Thyroid gland (tissue), 4 donors: ENCODE measurements around the gene NKX2-3. TPM values are rescaled to one million over a fixed set of nuclear protein-coding genes. Genes with fewer than 3 reads are reported as not detected.

Experiments
- DNase-seq, 2 donors: peaks; one replicate each; pipeline ENCODE4 v3.0.0-alpha.2; 2019
- H3K27ac ChIP-seq, 3 donors: fragments of 200-600 bp; sonication (generic); 1 replicate in 2 of 3; 2 replicates in 1 of 3; pipeline ENCODE4 v1.5.1; 2016 to 2019; ENCODE audit warnings: mild to moderate bottlenecking in 1 of 3, moderate library complexity in 1 of 3
- H3K27me3 ChIP-seq: fragments of 200-600 bp; sonication (generic); one replicate; pipeline ENCODE4 v1.5.1; 2019
- H3K36me3 ChIP-seq, 2 donors: fragments of 200-600 bp; sonication (generic); one replicate each; pipeline ENCODE4 v1.5.1; 2016 to 2019
- H3K4me1 ChIP-seq, 2 donors: fragments of 200-600 bp; sonication (generic); one replicate each; pipeline ENCODE4 v1.5.1; 2017 to 2019
- H3K4me3 ChIP-seq, 3 donors: fragments of 200-600 bp; sonication (generic); replicated peaks in 1 of 3; 1 replicate in 2 of 3; 2 replicates in 1 of 3; pipeline ENCODE4 v1.5.1; 2016; ENCODE audit warnings: mild to moderate bottlenecking in 1 of 3
- H3K9me3 ChIP-seq: fragments of 200-600 bp; sonication (generic); one replicate; pipeline ENCODE4 v1.5.1; 2017
- CTCF ChIP-seq, 6 experiments: fragments of 200-600 bp in 3 of 6; fragments of 450-650 bp in 3 of 6; sonication (generic) in 3 of 6; IDR thresholded peaks; one replicate each; pipeline ENCODE4 v1.5.1; 2016 to 2019; ENCODE audit warnings: antibody characterized with exemption in 6 of 6, mild to moderate bottlenecking in 2 of 6, inconsistent platforms in 1 of 6, moderate library complexity in 1 of 6
- POLR2A ChIP-seq, 2 donors: fragments of 450-650 bp; IDR thresholded peaks; one replicate each; pipeline ENCODE4 v1.6.1; 2017; ENCODE audit warnings: antibody characterized with exemption in 2 of 2, mild to moderate bottlenecking in 2 of 2, moderate library complexity in 1 of 2
- WGBS, 2 donors: methylation state at CpG; one replicate each; pipeline ENCODE4 v1.1.5; 2017; 5-methylcytosine and 5-hydroxymethylcytosine counted together
- intact Hi-C: fragments of 100-400 bp; cut with DNase I; formaldehyde crosslinking; loops from one replicate; pipeline ENCODE4 v1.15.1; 2023
- total RNA-seq, 4 donors: library from RNA; depleted of rRNA; stranded (reverse); fragments of >200 nt; gene quantifications; one replicate each; pipeline ENCODE4 v1.2.3, GENCODE V29; 2016

The NKX2-3 gene
- total RNA-seq: 1 to 10 TPM in 1 of 4 donors, not detected in 3; 3.3 TPM

- intact Hi-C loops: no loop called here
- 4 to 8% methylated on average over 32 to 42 of the region's 51 CpGs for WGBS, 2 donors
- H3K36me3 ChIP-seq: no peaks in the 10 kb centered on the region
- H3K27ac ChIP-seq: no peak within 1 kb of the TSS
- no peak for TF ChIP-seq POLR2A (IDR thresholded peaks at IDR 0.05)
- H3K4me1 ChIP-seq: peaks cover 18 to 47% of the 10 kb centered on the region in 2 donors
- H3K4me3 ChIP-seq: no peak within 1 kb of the TSS
- peaks cover 85% of the 10 kb centered on the region for H3K27me3 ChIP-seq
- DNase-seq: no peak
- H3K9me3 ChIP-seq: no peaks in the 10 kb centered on the region
These were observed at the start of gene NKX2-3 for GRCh38 chr10:99532687-99533495. TSS of gene NKX2-3 (plus strand) at chr10:99532942. CDS start at chr10:99533132, 190 bp downstream.

DNA sequence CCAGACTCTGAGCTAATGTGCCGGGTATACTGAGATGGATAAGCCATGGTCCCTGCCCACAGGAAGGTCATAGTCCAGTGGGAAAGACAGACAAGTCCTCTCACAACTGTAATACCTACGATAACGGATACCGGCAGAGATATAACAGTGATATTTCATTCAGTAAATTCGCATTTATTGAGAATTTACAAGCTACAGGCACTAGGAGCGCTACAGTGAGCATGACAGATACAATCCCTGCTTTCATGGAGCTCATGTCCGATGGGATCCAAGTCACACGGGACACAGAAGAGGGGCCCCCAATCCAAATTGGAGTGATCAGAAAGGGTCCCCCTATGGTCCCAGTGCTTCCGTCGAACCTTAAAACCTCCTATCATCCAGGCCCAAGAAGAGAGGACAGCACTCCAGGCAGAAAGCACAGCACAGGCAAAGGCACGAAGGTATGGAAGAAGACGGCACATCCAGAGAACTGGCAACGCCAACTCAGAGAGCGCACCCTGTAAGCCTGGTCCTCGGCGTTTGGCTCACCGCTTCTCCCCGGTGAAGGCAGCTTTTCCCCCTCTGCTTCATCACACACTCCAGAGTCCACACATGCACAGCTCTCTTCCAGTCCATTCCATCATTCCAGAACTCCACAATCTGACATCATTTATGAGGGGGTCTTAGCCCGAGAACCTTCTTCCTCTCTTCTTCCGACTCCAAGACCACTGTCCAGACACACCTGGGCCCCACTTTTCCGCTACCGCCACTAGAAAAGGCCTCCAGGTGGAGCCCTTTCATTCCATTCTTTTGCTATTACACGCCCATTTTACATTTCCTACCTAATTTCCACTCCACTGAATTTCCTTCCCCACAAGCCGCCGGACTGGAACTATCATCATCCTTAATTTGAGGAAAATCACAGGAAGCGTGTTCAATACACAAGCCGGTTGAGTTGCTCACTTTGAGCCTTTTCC is 47.8 kb upstream of the NKX2-3 start:
- no peak for DNase-seq
- WGBS, 2 donors: 68 to 73% methylated on average over 27 of the region's 27 CpGs
- Histone ChIP-seq H3K4me3 (no peak overlapping the region), H3K27me3 (no peaks in the 10 kb centered on the region), H3K4me1 (no peaks in the 10 kb centered on the region), H3K9me3 (no peaks in the 10 kb centered on the region), H3K27ac (no peak overlapping the region), H3K36me3 (no peaks in the 10 kb centered on the region)
- no peak for TF ChIP-seq POLR2A (IDR thresholded peaks at IDR 0.05)
- TF ChIP-seq CTCF (IDR thresholded peaks at IDR 0.05): peak in 2 of 6 experiments; percentile 8 to 9
- intact Hi-C loops: no loop called here

DNA sequence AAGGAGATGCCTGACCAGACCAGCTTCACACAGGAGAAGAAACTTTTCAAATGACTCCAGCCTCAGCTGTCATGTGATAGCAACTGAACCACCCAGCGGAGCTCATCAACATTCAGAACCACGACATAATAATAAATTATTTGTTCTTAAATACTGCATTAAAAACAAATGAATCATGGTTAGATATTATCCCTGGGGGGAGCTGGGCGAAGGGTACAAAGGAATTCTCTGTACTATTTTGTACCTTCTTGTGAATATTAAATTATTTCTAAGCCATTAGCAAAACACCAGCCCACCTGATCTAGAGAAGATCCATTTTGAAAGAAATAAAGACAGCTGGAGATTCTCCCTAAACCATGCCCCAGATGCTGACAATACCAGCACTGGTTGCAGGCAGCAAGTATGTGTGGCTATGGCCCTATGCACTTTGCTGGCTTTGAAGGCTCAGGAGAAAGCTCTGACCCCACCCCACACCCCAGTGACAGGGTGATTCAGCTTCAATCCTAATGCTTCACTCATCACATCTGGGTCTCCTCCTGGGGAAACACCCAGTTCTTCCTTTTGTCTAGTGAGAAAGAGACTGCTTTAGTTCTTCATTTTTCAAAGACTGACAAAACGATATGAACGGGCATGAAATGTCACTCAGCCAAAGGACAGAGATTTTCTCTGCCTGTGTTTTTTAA is 45.5 kb upstream of the NKX2-3 start:
- DNase-seq: no peak
- Histone ChIP-seq H3K4me1 (no peaks in the 10 kb centered on the region), H3K36me3 (no peaks in the 10 kb centered on the region), H3K27ac (no peak overlapping the region), H3K4me3 (no peak overlapping the region), H3K27me3 (no peaks in the 10 kb centered on the region), H3K9me3 (no peaks in the 10 kb centered on the region)
- WGBS, 2 donors: 82 to 85% methylated on average over 5 of the region's 5 CpGs
- no peak for TF ChIP-seq POLR2A (IDR thresholded peaks at IDR 0.05)
- no peak for TF ChIP-seq CTCF (IDR thresholded peaks at IDR 0.05)
- intact Hi-C loops: no loop called here

DNA sequence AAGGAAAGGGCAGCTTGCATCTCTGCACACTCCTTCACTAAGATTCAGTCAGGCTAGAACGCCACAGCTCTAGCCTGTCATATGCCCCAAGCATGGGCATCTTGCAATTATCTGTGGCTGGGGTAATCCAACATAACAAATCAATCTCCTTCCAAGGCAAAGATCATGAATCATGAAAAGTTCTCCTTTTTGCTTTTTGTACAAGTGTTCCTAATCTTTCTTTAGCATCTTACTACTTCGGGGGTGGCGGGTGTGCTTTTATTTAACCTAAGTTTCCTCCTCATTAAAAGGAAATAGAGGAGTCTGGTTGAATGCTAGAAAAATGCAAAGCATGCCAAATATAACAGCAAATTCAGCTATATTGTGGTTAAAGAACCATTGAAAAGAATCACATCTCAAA is 43.5 kb upstream of the NKX2-3 start:
- TF ChIP-seq CTCF (IDR thresholded peaks at IDR 0.05): no peak
- TF ChIP-seq POLR2A (IDR thresholded peaks at IDR 0.05): no peak
- H3K27me3 ChIP-seq: no peaks in the 10 kb centered on the region
- 62 to 64% methylated on average over 3 of the region's 3 CpGs for WGBS, 2 donors

GRCh38 chr10:99497343-99498025 is 35.3 kb upstream of the NKX2-3 start:
- Histone ChIP-seq H3K4me3 (no peak overlapping the region), H3K9me3 (no peaks in the 10 kb centered on the region), H3K27ac (no peak overlapping the region), H3K27me3 (no peaks in the 10 kb centered on the region), H3K4me1 (no peaks in the 10 kb centered on the region), H3K36me3 (no peaks in the 10 kb centered on the region)
- TF ChIP-seq POLR2A (IDR thresholded peaks at IDR 0.05) (no peak), CTCF (IDR thresholded peaks at IDR 0.05) (no peak)
- no peak for DNase-seq
- 57 to 73% methylated on average over 6 of the region's 6 CpGs for WGBS, 2 donors
- intact Hi-C loops: no loop called here

More for the DNA sequence above, 43.5 kb upstream of the NKX2-3 start:
- no peaks in the 10 kb centered on the region for H3K36me3 ChIP-seq
- H3K4me1 ChIP-seq: no peaks in the 10 kb centered on the region
- no peak overlapping the region for H3K27ac ChIP-seq
- DNase-seq: no peak
- no peak overlapping the region for H3K4me3 ChIP-seq
- no peaks in the 10 kb centered on the region for H3K9me3 ChIP-seq
- intact Hi-C loops: no loop called here
